ENCODE results near the gene ATP6V1G3.

DNA sequence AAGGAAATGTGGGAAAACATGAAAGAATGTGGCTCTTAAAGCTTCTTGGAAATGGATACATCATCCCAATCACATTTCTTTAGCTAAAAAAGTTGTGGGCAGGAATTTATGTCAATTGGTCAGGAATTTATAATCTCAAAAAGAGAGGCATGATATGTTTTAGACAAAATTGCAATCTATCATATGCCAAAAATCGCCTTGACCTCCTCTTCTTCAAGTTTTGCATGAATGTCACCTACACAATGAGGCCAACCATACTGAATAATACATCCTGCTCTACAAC, 42.4 kb downstream of the ATP6V1G3 start:
- no peak for TF ChIP-seq POLR2A (IDR thresholded peaks at IDR 0.05)
- TF ChIP-seq, protein P1, sequence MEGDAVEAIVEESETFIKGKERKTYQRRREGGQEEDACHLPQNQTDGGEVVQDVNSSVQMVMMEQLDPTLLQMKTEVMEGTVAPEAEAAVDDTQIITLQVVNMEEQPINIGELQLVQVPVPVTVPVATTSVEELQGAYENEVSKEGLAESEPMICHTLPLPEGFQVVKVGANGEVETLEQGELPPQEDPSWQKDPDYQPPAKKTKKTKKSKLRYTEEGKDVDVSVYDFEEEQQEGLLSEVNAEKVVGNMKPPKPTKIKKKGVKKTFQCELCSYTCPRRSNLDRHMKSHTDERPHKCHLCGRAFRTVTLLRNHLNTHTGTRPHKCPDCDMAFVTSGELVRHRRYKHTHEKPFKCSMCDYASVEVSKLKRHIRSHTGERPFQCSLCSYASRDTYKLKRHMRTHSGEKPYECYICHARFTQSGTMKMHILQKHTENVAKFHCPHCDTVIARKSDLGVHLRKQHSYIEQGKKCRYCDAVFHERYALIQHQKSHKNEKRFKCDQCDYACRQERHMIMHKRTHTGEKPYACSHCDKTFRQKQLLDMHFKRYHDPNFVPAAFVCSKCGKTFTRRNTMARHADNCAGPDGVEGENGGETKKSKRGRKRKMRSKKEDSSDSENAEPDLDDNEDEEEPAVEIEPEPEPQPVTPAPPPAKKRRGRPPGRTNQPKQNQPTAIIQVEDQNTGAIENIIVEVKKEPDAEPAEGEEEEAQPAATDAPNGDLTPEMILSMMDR (IDR thresholded peaks at IDR 0.05 in 4 of 5, conservative IDR thresholded peaks at IDR 0.05 in 1 of 5) = no peak
